Fibroblast of upper back skin (primary cell): ENCODE results near the gene SLC44A2.

Source experiments
- DNase-seq: peaks from one replicate; pipeline ENCODE4 v3.0.0-alpha.2; 2013

The SLC44A2 gene

GRCh38 chr19:10625003-10625761, at the start of gene SLC44A2:
Gene SLC44A2, plus strand, starts transcription at chr19:10625553. Its CDS starts 81 bp downstream, at chr19:10625634.
- DNase-seq, result peak; percentile 40

DNA sequence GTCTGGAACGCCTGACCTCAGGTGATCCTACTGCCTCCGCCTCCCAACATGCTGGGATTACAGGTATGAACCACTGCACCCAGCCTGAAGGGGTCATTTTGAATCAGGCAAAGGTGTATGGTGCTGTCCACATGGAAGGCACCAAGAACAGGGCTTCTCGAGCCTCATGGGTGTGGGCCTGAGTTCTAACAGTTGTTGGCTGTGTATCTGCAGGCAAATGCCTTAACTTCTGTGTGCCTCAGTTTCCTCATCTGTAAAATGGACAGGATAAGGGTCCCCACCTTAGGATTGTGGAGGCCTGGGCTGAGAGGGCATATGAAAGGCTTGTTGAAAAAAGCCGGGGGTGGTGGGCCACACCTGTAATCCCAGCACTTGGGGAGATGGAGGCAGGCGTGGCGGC, 47.4 kb upstream of the SLC44A2 start:
- no peak for DNase-seq

DNA sequence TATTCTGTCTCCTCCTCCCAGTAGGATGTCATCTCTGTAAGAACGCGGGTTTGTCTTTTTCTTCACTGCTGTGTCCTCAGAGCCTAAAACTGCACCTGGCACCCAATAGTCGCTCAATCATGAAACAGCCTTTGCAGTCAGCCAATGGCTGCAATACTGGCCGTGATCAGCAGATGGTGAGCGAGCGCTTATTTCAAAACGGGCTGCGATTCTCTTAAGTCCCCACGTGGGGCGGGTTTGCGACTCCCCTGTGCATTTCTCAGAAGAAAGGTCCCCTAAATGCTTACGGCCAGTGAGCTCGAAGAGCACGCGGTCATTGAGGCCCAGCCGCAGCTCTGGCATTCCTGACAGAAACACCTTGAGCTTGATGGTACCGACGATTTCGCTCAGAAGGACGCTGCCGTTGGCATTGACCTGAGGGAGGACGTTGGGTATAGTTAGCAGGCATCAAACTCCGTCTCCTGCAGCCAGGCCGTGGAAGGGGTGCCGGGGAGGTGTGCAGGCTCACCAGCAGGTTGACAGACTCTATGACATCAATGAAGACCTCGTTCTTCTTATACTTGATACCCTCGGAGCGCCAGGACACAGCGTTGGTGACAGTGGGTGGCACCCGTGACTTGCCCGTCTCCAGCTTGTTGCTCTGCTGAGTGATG, 44.2 kb upstream of the SLC44A2 start:
- peak; percentile 89 for DNase-seq

DNA sequence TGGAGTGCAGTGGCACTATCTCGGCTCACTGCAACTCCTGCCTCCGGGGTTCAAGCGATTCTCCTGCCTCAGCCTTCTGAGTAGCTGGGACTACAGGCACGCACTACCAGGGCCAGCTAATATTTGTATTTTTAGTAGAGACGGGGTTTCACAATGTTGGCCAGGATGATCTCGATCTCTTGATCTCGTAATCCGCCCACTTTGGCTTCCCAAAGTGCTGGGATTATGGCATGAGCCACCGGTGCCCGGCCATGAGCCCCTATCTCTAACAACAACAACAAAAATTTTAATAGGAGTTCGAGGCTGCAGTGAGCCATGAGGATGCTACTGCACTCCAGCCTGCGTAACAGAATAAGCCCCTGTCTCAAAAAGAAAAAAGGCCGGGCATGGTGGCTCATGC, 43.3 kb upstream of the SLC44A2 start:
- no peak for DNase-seq

DNA sequence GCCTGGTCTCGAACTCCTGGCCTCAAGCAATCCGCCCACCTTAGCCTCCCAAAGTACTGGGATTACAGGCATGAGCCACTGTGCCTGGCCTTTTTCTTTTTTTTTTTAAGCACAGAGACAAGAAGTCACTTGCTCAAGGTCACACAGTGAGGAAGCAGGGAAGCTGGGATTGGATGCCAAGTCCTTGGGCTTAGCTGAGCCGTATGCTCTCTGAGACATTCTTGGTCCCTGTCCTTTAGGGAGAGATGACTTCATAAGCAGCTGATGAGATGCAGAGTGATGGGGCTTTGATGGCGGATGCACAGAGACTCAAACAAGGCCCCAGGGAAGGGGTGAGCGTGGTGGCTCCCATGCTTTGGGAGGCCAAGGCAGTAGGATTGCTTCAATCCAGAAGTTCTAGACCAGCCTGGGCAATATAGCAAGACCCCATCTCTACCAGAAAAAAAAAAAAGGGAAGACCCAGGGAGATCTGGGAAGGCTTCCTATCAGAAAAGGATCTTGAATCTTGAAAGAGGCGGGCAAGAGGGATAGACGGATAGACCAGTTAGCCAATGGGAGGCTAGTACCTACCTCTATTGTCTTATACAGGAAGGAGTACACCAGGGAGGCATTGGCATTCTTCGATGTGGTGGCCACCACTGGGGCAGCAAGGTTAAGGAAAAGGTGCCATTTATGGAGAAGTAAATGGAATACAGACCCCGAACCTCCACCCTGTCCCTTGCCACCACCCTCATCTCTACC, 42.1 kb upstream of the SLC44A2 start:
- DNase-seq, result no peak

GRCh38 chr19:10586396-10586795, 39.0 kb upstream of the SLC44A2 start:
- DNase-seq, result no peak

DNA sequence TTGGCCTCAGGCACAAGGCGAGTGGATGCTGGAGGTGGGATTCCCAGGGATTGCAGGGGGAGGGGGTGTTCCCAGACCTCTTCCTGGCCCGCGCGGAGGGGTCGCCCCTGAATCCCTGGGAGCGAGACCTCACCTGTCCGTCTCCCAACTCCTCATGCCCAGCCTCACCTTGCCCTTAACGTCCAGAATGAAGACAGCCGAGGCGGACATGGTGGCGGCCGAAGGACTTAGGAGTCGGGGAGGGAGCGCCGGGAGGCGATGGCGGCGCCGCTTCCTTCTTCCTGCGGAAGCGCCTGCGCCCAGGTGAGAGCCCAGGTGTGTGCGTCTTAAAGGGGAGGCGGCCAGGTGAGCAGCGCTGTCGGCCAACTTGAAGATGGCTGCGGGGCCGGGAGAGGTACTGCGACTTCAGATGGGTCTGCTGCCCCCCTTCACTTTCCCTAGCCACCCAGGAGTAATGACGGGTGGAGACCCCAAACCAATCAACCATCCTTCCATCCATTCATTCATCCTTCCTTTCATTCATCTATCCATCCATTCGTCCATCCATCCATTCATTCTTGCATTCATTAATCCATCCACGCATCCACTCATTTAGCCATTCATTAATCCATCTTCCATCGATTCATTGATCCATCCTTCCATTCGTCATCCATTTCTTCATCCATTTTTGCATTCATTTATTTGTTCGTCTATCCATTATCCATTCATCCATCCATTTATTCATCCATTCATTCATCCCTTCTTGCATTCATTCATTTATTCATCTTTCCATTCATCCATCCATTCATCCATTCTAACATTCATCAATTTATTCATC, 38.1 kb upstream of the SLC44A2 start, which contains the start of gene AP1M2:
TSS of gene AP1M2 (minus strand) at position 291 of the 817 bp plus-strand sequence. CDS start at position 210, 81 bp downstream.
- no peak for DNase-seq

- DNase-seq, result no peak
These were observed 37.6 kb upstream of the SLC44A2 start for GRCh38 chr19:10587839-10588150.

- DNase-seq, result no peak
These were observed 32.2 kb upstream of the SLC44A2 start for GRCh38 chr19:10593148-10593547.

- no peak for DNase-seq
These were observed 31.3 kb upstream of the SLC44A2 start for GRCh38 chr19:10593820-10594637.

GRCh38 chr19:10600149-10600548, 25.2 kb upstream of the SLC44A2 start:
- no peak for DNase-seq

DNA sequence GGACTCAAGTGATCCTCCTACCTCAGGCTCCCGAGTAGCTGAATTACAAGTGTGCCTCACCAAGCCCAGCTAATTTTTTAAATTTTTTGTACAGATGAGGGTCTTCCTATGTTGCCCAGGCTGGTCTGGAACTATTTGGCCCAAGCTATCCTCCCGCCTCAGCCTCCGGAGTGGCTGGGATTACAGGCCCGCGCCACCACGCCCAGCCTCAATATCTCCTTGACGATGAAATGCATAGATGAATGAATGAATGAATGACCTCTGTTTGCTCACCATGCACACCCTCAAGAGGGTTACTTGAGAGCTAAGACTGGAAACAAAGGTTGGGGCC, 23.4 kb upstream of the SLC44A2 start:
- no peak for DNase-seq

DNA sequence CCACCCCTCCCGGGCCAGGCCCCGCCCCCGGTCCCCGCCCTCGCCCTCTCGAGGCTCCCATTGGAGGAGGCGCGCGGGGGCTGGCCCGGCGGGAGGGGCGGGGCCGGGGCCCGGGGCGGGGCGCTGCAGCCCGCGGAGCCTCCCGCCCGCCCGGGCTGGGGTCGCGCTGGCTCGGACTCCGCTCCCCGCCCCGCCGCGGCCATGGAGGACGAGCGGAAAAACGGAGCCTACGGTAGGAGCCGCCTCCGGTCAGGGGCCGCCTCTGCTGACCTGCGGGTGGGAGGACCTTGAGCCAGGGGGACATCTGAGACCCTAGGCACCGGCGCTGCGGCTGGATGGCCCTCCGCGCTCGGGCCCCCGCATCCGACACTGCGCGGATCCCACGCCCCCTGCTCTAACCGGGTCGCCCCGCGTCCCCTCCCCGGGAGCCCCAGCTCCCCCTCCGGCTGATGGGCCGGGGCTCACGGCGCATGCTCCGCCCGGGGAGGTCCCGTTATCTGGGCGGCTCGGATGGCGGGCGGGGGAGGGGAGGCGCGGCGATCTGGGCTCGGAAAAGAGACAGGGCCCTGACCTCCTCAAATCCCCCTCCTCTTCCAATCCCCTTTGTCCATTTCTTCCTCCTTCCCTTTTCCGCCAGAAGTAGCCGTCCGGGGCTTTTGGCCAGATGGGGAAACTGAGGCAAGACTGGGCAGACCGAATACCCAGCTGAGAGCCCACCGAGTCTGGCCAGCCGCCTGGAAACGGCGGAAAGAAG, 22.8 kb upstream of the SLC44A2 start:
- peak; percentile 70 for DNase-seq

- DNase-seq, result no peak
These were observed 22.1 kb upstream of the SLC44A2 start for GRCh38 chr19:10603084-10603872.

DNA sequence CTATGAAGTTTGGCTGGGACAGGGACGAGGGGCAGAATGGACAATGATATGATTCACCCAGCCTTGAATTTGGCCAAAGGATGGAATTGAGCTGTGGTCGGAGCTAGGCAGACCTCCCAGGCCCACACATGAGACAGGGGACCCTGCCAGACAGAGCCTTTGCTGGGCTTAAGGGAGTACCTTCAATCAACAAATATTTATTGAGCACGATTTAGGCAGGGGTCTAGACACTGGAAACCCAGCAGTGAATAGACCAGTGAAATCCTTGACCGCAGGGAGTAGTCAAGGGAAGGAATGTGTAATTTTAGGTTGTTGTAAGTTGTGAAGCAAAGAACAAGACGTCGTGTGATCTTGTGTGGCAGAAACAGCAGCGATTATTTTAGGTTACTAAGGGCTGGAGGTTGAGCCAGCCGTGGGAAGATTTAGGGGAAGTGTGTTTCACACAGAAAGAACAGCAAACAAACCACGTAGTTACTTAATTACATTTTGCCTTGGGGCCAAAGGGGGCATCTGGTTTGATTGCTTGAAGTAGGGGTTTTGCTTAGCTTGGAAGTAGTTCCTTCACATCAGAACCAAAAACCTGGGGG, 21.4 kb upstream of the SLC44A2 start:
- no peak for DNase-seq

GRCh38 chr19:10604460-10604980, 20.8 kb upstream of the SLC44A2 start:
- no peak for DNase-seq

- no peak for DNase-seq
These were observed 13.4 kb upstream of the SLC44A2 start for GRCh38 chr19:10611907-10612306.

- DNase-seq, result no peak
These were observed 12.7 kb upstream of the SLC44A2 start for GRCh38 chr19:10612499-10613119.

DNA sequence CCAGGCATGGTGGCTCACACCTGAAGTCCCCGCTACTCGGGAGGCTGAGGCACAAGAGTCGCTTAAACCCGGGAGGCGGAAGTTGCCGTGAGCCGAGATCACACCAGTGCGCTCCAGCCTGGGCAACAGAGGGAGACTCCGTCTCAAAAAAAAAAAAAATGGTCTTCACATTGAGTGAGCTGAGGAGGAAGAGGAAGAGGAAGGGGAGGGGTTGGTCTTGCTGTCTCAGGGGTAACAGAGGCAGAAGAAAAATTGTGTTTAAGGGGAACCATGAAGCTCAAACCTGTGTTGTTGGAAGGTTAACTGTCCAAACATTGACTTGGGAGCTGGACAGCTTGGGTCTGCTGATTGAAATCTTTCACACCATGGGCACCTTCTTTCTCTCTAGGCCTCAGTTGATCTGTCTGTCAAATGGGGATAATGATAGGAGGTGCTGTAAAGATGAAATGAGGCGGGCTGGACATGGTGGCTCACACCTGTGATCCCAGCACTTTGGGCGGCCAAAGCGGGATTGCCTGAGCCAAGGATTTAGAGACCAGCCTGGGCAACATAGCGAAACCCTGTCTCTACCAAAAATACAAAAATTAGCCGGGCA, 9.8 kb upstream of the SLC44A2 start:
- DNase-seq, result no peak
